Measurements from ENCODE around the gene GNL3. TPM values are rescaled to one million over a fixed set of nuclear protein-coding genes. Genes with fewer than 3 reads are reported as not detected.

Gene GNL3
- total and polyA plus RNA-seq, 2 of the 8 experiments (the other 6 are each of a cell fraction or from before 2014, with no cell fraction given) = 45.5 to 184 TPM

GRCh38 chr3:52693071-52693470, 7.2 kb downstream of the GNL3 start:
- no peak overlapping the region for H3K56ac ChIP-seq (replicated peaks; ENCODE audit: insufficient read length, low read depth, low read length)
- no peak overlapping the region for H3K27ac ChIP-seq (ENCODE audit: low read depth, low read length)
- no peaks in the 10 kb centered on the region for H3K23me2 ChIP-seq (ENCODE audit: low read depth, low read length)
- no peak overlapping the region for H2BK12ac ChIP-seq (ENCODE audit: low read depth, low read length)
- peaks cover 0 to 8% of the 10 kb centered on the region in 2 experiments; a peak in 2 of 4 replicates for H3K79me2 ChIP-seq (ENCODE audit: control insufficient read depth in 1 of 2, insufficient read depth in 2 of 2, low read length in 2 of 2)
- H3K4me2 ChIP-seq (ENCODE audit: insufficient read depth in 1 of 2, low read depth in 2 of 2, low read length in 2 of 2) = no peak overlapping the region
- POLR2A ChIA-PET (ENCODE audit: partially characterized antibody) = interaction anchor here (0.6 to 16.2 kb wide), 4 partner anchors 10 to 226 kb away, joined by 3 to 347 read pairs (median 54); partner anchors contain the start of genes GLT8D1 and SPCS1
- no peak overlapping the region for H4K8ac ChIP-seq (ENCODE audit: extremely low read depth, insufficient read depth, low read length)
- peaks cover 62 to 99% (median 85%) of the 10 kb centered on the region in 4 experiments for H3K36me3 ChIP-seq (ENCODE audit: control insufficient read depth in 2 of 4, insufficient read depth in 4 of 4, low read length in 3 of 4)
- H4K5ac ChIP-seq (ENCODE audit: insufficient read length, low read depth, low read length) = no peak overlapping the region
- H2AK5ac ChIP-seq (ENCODE audit: low read depth, low read length) = no peak overlapping the region
- no peak for DNase-seq (ENCODE audit: low read depth in 1 of 2, low spot score in 2 of 2)
- peaks cover 7 to 15% of the 10 kb centered on the region in 2 experiments for H4K20me1 ChIP-seq (replicated peaks in 1 of 2; ENCODE audit: control insufficient read depth in 1 of 2, insufficient read depth in 2 of 2, low read length in 2 of 2)
- FAIRE-seq = no peak
- no peak overlapping the region for H3K4me3 ChIP-seq (ENCODE audit: extremely low read depth in 1 of 4, insufficient read depth in 2 of 4, low read depth in 3 of 4, low read length in 4 of 4)
- no peaks in the 10 kb centered on the region for H3K9me3 ChIP-seq (ENCODE audit: insufficient read depth in 2 of 2, low read depth in 1 of 2, low read length in 1 of 2)
- H2AFZ ChIP-seq (ENCODE audit: low read length) = no peak overlapping the region
- H3K27me3 ChIP-seq (replicated peaks in 1 of 4; ENCODE audit: control insufficient read depth in 3 of 4, extremely low read depth in 1 of 4, insufficient read depth in 3 of 4, low read length in 3 of 4) = no peaks in the 10 kb centered on the region
- CTCF ChIA-PET (ENCODE audit: partially characterized antibody) = no interaction called here
- no peak overlapping the region for H3K18ac ChIP-seq (ENCODE audit: extremely low read depth, low read length)
- H3K4me1 ChIP-seq (replicated peaks in 1 of 4; ENCODE audit: control insufficient read depth in 3 of 4, insufficient read depth in 4 of 4, low read length in 3 of 4) = no peaks in the 10 kb centered on the region
- no peak overlapping the region for H3K23ac ChIP-seq (ENCODE audit: insufficient read length)
- H3K9ac ChIP-seq (replicated peaks in 1 of 4; ENCODE audit: extremely low read depth in 1 of 4, low read depth in 3 of 4, low read length in 3 of 4) = no peak overlapping the region; a peak in 1 of 7 replicates
- no peak overlapping the region for H4K91ac ChIP-seq (replicated peaks; ENCODE audit: insufficient read length, low read length)
- no peak overlapping the region for H3K14ac ChIP-seq (ENCODE audit: insufficient read length)
- H3K4ac ChIP-seq (replicated peaks; ENCODE audit: insufficient read length, low read depth, low read length) = no peak overlapping the region
- H2BK20ac ChIP-seq (ENCODE audit: low read length) = no peak overlapping the region
- no peak overlapping the region for H2BK5ac ChIP-seq (ENCODE audit: low read depth, low read length)
- peaks cover 2% of the 10 kb centered on the region; the same call in 1 of the 2 replicates for H3K79me1 ChIP-seq (ENCODE audit: low read depth, low read length)
- no peak overlapping the region for H2BK120ac ChIP-seq (replicated peaks; ENCODE audit: low read depth, low read length)
- H2BK15ac ChIP-seq (ENCODE audit: low read length) = no peak overlapping the region
- TF ChIP-seq SAP30 (IDR thresholded peaks at IDR 0.05; ENCODE audit: insufficient read depth, insufficient replicate concordance, low read length) = no peak
- TF ChIP-seq, protein P1, sequence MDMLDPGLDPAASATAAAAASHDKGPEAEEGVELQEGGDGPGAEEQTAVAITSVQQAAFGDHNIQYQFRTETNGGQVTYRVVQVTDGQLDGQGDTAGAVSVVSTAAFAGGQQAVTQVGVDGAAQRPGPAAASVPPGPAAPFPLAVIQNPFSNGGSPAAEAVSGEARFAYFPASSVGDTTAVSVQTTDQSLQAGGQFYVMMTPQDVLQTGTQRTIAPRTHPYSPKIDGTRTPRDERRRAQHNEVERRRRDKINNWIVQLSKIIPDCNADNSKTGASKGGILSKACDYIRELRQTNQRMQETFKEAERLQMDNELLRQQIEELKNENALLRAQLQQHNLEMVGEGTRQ (IDR thresholded peaks at IDR 0.05; ENCODE audit: low read length) = no peak
- no peak for TF ChIP-seq KDM4A (IDR thresholded peaks at IDR 0.05; ENCODE audit: low read depth, low read length, severe bottlenecking)
- no peak for TF ChIP-seq CREB1 (IDR thresholded peaks at IDR 0.05)

Data from H1 (cell line).